NB4 (cell line): ENCODE results near the gene FRMD5.

Experiments
- CTCF ChIP-seq: IDR thresholded peaks from one replicate; pipeline ENCODE4 v1.5.1; 2012; ENCODE audit warnings: low read depth, low read length
- MAX ChIP-seq: IDR thresholded peaks from 2 replicates; pipeline ENCODE4 v1.6.1; 2011; ENCODE audit warnings: low read depth, low read length
- POLR2A ChIP-seq: IDR thresholded peaks from 2 replicates; pipeline ENCODE4 v1.6.1; 2011; ENCODE audit warnings: mild to moderate bottlenecking; ENCODE audit not compliant: insufficient read length; ENCODE audit errors: extremely low read depth

GRCh38 chr15:44181410-44181809, 13.7 kb downstream of the FRMD5 start:
- no peak for TF ChIP-seq MAX
- no peak for TF ChIP-seq CTCF
- TF ChIP-seq POLR2A, result no peak
